Thyroid gland (tissue), 4 donors: ENCODE results near the gene PACS2. TPM values are rescaled to one million over a fixed set of nuclear protein-coding genes. Genes with fewer than 3 reads are reported as not detected.

Experiments
- DNase-seq, 2 donors: peaks; one replicate each; pipeline ENCODE4 v3.0.0-alpha.2; 2019
- H3K27ac ChIP-seq, 3 donors: fragments of 200-600 bp; sonication (generic); 1 replicate in 2 of 3; 2 replicates in 1 of 3; pipeline ENCODE4 v1.5.1; 2016 to 2019; ENCODE audit warnings: mild to moderate bottlenecking in 1 of 3, moderate library complexity in 1 of 3
- H3K27me3 ChIP-seq: fragments of 200-600 bp; sonication (generic); one replicate; pipeline ENCODE4 v1.5.1; 2019
- H3K36me3 ChIP-seq, 2 donors: fragments of 200-600 bp; sonication (generic); one replicate each; pipeline ENCODE4 v1.5.1; 2016 to 2019
- H3K4me1 ChIP-seq, 2 donors: fragments of 200-600 bp; sonication (generic); one replicate each; pipeline ENCODE4 v1.5.1; 2017 to 2019
- H3K4me3 ChIP-seq, 3 donors: fragments of 200-600 bp; sonication (generic); replicated peaks in 1 of 3; 1 replicate in 2 of 3; 2 replicates in 1 of 3; pipeline ENCODE4 v1.5.1; 2016; ENCODE audit warnings: mild to moderate bottlenecking in 1 of 3
- H3K9me3 ChIP-seq: fragments of 200-600 bp; sonication (generic); one replicate; pipeline ENCODE4 v1.5.1; 2017
- POLR2A ChIP-seq, 2 donors: fragments of 450-650 bp; IDR thresholded peaks; one replicate each; pipeline ENCODE4 v1.6.1; 2017; ENCODE audit warnings: antibody characterized with exemption in 2 of 2, mild to moderate bottlenecking in 2 of 2, moderate library complexity in 1 of 2
- WGBS, 2 donors: methylation state at CpG; one replicate each; pipeline ENCODE4 v1.1.5; 2017; 5-methylcytosine and 5-hydroxymethylcytosine counted together
- intact Hi-C: fragments of 100-400 bp; cut with DNase I; formaldehyde crosslinking; loops from one replicate; pipeline ENCODE4 v1.15.1; 2023
- total RNA-seq, 4 donors: library from RNA; depleted of rRNA; stranded (reverse); fragments of >200 nt; gene quantifications; one replicate each; pipeline ENCODE4 v1.2.3, GENCODE V29; 2016
- TF ChIP-seq, protein P1 (sequence below), 6 experiments: fragments of 200-600 bp in 3 of 6; fragments of 450-650 bp in 3 of 6; sonication (generic) in 3 of 6; IDR thresholded peaks; one replicate each; pipeline ENCODE4 v1.5.1; 2016 to 2019; ENCODE audit warnings: antibody characterized with exemption in 6 of 6, mild to moderate bottlenecking in 2 of 6, inconsistent platforms in 1 of 6, moderate library complexity in 1 of 6

The PACS2 gene
- total RNA-seq, 4 donors from 2014 or later, result 54.6 to 85.2 (median 72.1) TPM

DNA sequence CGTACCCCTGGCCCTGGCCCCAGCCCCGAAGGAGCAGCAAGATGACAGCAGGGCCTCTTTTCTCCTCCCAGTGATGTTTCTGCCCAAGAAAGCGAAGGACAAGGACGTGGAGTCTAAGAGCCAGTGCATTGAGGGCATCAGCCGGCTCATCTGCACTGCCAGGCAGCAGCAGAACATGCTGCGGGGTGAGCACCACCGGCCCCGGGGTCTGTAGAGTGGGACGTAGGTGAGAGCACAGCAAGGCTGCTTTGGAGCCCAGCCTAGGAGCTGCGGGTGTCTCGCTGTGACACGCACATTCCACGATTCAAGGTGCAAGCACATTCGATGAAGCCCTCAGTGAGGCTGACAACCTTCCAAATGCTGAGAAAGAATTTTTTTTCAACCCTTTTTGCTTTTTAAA lies 78.6 kb downstream of the PACS2 start:
- Histone ChIP-seq H3K4me3 (no peak overlapping the region), H3K36me3 (no peaks in the 10 kb centered on the region)

DNA sequence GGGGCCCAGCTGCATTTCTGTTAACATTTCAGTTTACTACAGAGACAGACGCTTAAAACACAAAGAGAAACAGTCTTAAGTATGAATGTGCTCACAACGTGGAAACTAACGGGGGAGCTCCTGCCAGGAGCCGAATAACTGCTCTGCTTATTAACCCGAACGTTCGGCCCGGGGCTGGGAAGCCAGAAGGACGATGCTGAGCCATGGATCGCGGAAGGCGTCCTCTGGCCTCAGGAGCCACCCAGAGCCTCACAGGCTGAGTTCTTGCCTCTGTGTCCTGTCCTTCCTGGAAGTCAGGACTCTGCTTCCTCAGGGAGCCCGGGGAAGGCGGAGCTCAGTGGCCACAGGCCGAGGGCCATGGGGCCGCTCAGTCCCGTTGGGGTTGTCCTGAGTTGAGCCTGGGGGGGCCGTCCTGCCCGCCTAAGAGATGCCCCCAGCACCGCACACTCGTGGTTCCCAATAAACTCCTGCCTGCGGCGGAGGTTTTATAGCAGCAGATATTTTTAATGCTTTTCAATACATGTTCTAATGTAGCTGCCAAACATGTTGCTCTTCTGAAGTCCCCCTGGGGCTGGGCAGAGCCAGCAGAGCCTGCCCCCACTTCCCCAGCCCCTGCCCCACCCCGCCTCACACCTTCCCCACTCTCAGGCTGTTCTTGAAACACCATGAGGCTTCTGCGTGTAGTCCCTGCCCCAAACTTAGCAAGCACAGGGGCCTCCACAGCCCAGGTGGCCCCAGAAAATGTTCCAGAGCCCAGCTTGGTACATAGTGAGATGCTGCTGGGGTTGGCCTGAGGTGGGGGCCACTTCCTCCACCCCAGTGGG lies 80.4 kb downstream of the PACS2 start:
- no peaks in the 10 kb centered on the region for H3K36me3 ChIP-seq
- H3K27me3 ChIP-seq, result no peaks in the 10 kb centered on the region
- no peaks in the 10 kb centered on the region for H3K9me3 ChIP-seq
- DNase-seq, result no peak
- TF ChIP-seq POLR2A (IDR thresholded peaks at IDR 0.05), result no peak
- TF ChIP-seq, protein P1, sequence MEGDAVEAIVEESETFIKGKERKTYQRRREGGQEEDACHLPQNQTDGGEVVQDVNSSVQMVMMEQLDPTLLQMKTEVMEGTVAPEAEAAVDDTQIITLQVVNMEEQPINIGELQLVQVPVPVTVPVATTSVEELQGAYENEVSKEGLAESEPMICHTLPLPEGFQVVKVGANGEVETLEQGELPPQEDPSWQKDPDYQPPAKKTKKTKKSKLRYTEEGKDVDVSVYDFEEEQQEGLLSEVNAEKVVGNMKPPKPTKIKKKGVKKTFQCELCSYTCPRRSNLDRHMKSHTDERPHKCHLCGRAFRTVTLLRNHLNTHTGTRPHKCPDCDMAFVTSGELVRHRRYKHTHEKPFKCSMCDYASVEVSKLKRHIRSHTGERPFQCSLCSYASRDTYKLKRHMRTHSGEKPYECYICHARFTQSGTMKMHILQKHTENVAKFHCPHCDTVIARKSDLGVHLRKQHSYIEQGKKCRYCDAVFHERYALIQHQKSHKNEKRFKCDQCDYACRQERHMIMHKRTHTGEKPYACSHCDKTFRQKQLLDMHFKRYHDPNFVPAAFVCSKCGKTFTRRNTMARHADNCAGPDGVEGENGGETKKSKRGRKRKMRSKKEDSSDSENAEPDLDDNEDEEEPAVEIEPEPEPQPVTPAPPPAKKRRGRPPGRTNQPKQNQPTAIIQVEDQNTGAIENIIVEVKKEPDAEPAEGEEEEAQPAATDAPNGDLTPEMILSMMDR (IDR thresholded peaks at IDR 0.05), result no peak
- 77 to 92% methylated on average over 21 to 24 of the region's 25 CpGs for WGBS, 2 donors
- H3K4me3 ChIP-seq, result no peak overlapping the region
- peaks cover 12 to 19% of the 10 kb centered on the region in 2 donors for H3K4me1 ChIP-seq
- H3K27ac ChIP-seq, result no peak overlapping the region
- intact Hi-C loops, result no loop called here

More for the DNA sequence above, 78.6 kb downstream of the PACS2 start:
- no peak for DNase-seq
- no peaks in the 10 kb centered on the region for H3K9me3 ChIP-seq
- H3K27me3 ChIP-seq, result no peaks in the 10 kb centered on the region
- no peak for TF ChIP-seq POLR2A (IDR thresholded peaks at IDR 0.05)
- TF ChIP-seq, protein P1 (IDR thresholded peaks at IDR 0.05), result no peak
- WGBS, 2 donors, result 95 to 96% methylated on average over 12 to 14 of the region's 14 CpGs
- intact Hi-C loops, result no loop called here
- H3K27ac ChIP-seq, result no peak overlapping the region
- peaks cover 4 to 8% of the 10 kb centered on the region in 2 donors for H3K4me1 ChIP-seq

DNA sequence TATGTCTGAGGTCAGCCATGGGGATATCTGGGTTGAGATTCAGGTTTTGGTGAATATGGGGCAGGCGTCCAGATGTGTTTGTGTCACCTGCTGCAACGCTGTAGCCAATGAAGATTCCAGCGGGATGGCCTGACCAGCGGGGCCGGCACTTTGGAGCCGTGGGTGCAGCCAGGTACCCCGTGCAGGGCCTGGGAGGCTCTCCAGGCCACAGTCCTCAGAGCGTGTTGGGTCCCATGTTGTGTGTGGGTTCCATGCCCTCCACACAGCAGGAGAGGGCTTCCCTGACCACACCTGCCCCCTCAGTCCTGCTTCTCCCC lies 80.9 kb downstream of the PACS2 start:
- Histone ChIP-seq H3K9me3 (no peaks in the 10 kb centered on the region), H3K36me3 (no peaks in the 10 kb centered on the region), H3K4me1 (peaks cover 12 to 20% of the 10 kb centered on the region in 2 donors), H3K4me3 (no peak overlapping the region), H3K27me3 (no peaks in the 10 kb centered on the region), H3K27ac (no peak overlapping the region)
- 100% methylated on average over 3 of the region's 8 CpGs; no CpG with 5 or more reads in 1 of the 2 donors for WGBS, 2 donors
- no peak for TF ChIP-seq POLR2A (IDR thresholded peaks at IDR 0.05)
- TF ChIP-seq, protein P1 (IDR thresholded peaks at IDR 0.05), result no peak
- intact Hi-C loops, result no loop called here
- DNase-seq, result no peak

DNA sequence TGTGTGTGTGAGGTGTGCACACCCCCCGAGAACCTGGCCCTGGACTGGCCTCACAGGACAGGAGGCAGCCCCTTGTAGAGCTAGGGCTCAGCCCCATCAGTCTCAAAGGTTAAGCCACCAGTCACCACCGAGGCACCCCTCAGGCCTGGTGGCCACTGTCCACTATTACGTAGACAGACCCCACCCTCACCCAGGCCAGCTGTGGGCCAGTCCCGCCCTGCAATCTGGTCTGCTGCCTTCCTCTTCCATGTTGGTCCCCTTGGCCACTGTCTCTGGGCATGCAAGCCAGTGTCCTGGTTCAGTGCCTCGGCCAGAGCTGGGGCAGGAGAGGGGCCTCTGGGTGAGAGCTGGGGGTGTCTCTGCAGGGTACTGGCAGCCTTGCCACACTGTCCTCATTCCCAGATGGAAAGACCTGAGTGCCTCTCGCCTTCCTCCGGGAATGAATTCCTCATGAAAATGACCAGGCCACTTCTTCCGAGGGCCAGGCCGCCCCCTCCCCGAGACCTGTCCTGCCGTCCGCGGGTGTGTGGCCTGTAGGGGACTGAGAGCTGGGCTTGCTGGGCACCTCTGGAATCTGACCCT lies 82.9 kb downstream of the PACS2 start:
- Histone ChIP-seq H3K9me3 (no peaks in the 10 kb centered on the region), H3K36me3 (peaks cover 3 to 4% of the 10 kb centered on the region in 2 donors), H3K4me3 (peak overlapping the region in 2 of 3 donors; percentile 96 to 97), H3K27ac (peak overlapping the region in 2 of 3 donors; percentile 74 to 80), H3K27me3 (no peaks in the 10 kb centered on the region), H3K4me1 (peaks cover 12 to 20% of the 10 kb centered on the region in 2 donors)
- 82 to 86% methylated on average over 8 to 13 of the region's 13 CpGs for WGBS, 2 donors
- DNase-seq, result no peak
- intact Hi-C loops, result no loop called here
- no peak for TF ChIP-seq POLR2A (IDR thresholded peaks at IDR 0.05)
- TF ChIP-seq, protein P1 (IDR thresholded peaks at IDR 0.05), result no peak
